ENCODE data around the gene GLI1. TPM values are rescaled to one million over a fixed set of nuclear protein-coding genes. Genes with fewer than 3 reads are reported as not detected.
"Not testable (repeated sequence)": the region's sequence is repeated elsewhere in the genome, so short reads cannot be mapped to it uniquely, and the experiment has no call there.

GLI1 gene
- total RNA-seq, 2 donors from 2014 or later: 1.8 to 1.9 TPM

DNA sequence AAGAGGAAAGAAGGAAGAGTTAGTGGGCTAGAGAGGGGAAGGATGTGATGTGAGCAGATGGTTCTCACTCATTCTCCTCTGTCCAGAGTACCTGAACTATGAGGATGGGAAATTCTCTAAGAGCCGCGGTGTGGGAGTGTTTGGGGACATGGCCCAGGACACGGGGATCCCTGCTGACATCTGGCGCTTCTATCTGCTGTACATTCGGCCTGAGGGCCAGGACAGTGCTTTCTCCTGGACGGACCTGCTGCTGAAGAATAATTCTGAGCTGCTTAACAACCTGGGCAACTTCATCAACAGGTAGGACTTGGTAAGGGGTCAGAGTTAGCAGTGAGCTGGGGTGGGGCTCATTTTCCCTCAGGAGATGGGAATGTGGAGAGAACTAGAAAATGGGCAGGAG, 53.1 kb downstream of the GLI1 start:
- intact Hi-C loops (cut with DNase I, micrococcal nuclease): no loop called here
- no peak for DNase-seq
- ATAC-seq: no peak

- intact Hi-C loops (cut with DNase I, micrococcal nuclease): no loop called here
- DNase-seq: no peak
- ATAC-seq: no peak
These were observed 53.7 kb downstream of the GLI1 start for GRCh38 chr12:57513266-57513665.

DNA sequence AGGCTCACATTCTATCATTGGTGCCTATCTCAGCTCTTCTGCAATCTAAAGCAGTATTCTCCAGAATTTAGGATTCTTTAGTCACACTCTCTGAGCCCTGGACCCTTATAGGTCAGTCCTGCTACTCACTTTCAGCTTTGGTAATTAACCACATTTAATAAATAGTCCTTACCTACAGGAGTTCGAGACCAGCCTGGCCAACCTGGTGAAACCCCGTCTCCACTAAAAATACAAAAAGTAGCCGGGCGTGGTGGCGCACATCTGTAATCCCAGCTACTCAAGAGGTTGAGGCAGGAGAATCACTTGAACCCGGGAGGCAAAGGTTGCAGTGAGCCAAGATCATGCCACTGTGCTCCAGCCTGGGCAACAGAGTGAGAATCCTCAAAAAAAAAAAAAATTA, 54.1 kb downstream of the GLI1 start:
- DNase-seq; intact Hi-C loops (cut with DNase I, micrococcal nuclease); ATAC-seq: not testable (repeated sequence)

DNA sequence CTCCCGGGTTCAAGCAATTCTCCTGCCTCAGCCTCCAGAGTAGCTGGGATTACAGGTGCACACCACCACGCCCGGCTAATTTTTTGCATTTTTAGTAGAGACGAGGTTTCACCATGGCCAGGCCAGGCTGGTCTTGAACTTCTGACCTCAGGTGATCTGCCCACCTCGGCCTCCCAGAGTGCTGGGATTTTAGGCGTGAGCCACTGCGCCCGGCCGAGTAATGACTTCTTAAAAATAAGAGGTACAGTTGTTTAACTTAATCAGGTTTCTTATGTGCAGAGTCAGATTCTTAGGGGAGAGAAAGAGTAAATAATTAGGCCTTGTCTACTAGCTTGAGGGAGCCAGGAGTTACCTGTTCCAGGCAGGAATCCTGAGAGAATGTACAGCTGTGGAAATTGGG, 54.7 kb downstream of the GLI1 start:
- DNase-seq; ATAC-seq; intact Hi-C loops (cut with DNase I, micrococcal nuclease): not testable (repeated sequence)

- ATAC-seq (no peak), DNase-seq (no peak)
- intact Hi-C loops (cut with DNase I, micrococcal nuclease): no loop called here
These were observed 55.3 kb downstream of the GLI1 start for GRCh38 chr12:57514720-57515407.

DNA sequence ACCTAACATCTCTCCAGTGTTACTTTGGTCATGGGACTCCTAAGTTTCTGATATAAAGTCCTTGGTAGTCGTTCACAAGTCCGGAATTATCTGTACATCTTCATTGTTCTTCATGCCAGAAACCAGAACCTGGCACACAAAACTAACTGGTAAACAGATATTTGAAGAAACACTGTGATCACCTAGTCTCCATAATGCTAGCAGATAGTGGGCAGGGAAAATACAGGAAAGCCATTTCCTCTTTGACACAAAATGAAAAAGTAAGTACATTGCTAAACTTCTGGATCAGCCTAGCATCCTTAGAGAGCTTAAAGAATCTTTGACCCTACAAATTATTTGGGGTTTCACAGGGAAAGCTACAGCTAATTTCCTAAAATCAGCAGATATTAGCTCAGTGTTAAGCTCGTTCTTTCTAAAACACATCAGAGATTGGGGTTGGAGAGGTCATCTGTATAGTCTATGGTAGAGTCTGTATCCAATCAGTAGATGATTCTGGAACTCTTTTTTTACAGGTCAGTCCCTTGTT, 55.9 kb downstream of the GLI1 start:
- ATAC-seq (no peak), DNase-seq (no peak)
- intact Hi-C loops (cut with DNase I, micrococcal nuclease): no loop called here

- no peak for ATAC-seq
- DNase-seq: no peak
- intact Hi-C loops (cut with DNase I, micrococcal nuclease): no loop called here
These were observed 56.5 kb downstream of the GLI1 start for GRCh38 chr12:57515934-57516541.

DNA sequence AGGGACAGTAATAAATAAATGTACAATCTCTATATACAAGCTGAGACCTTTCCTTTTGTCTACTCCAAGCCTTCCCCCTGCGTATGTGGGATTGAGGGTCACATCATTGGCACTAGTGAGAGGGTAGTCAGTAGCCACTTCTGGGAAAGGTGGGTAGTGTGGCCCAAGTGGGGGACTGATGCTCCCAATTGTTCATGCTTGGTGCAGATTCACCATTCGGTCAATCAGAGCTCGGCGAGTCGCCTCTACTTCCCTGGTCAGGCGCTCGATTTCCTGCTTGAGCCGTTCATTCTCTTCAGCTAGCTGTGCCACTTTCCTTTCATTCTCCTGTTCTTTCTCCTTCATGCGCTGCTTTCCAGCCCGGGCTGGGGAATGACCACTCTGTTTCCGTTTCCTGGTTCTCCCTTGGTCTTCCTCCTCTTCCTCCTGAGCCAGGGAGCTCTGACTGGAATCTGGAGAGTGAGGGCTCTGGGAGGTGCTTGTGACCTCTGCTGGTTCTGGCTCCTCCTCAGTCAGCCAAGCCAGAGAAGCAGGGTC, 57.1 kb downstream of the GLI1 start:
- intact Hi-C loops (cut with DNase I, micrococcal nuclease): no loop called here
- no peak for ATAC-seq

DNA sequence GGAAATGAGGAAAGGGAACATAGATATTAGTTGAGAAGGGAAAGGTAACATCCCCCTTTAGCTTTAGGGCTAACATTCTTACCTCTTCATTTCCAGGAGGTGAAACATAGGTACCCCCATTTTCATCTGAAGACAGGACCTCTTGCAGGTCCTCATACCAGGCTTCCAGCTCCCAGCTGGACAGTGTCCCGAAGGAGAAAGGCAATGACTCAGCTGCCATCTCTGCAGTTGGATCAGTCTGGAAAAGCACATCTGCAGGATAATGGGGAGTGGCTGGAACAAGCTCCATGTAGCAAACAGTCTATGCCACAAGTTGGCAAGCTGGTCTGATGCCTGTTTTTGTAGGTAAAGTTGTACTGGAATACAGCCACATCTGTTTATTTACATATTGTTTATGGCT, 57.6 kb downstream of the GLI1 start:
- no peak for DNase-seq
- intact Hi-C loops (cut with DNase I, micrococcal nuclease): no loop called here
- no peak for ATAC-seq

More for the DNA sequence above, 57.1 kb downstream of the GLI1 start:
- DNase-seq: no peak

DNA sequence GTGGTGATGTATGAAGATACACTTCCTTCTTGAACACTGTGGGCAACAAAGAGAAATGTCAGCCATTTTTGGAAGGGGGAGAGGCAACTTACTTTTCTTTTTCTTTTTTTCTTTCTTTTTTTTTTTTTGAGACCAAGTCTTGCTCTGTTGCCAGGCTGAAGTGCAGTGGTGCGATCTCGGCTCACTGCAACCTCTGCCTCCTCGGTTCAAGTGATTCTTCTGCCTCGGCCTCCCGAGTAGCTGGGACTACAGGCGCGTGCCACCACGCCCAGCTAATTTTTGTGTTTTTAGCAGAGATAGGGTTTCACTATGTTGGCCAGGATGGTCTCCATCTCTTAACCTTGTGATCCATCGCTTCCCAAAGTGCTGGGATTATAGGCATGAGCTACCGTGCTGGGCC, 58.1 kb downstream of the GLI1 start:
- ATAC-seq; DNase-seq; intact Hi-C loops (cut with DNase I, micrococcal nuclease): not testable (repeated sequence)

DNA sequence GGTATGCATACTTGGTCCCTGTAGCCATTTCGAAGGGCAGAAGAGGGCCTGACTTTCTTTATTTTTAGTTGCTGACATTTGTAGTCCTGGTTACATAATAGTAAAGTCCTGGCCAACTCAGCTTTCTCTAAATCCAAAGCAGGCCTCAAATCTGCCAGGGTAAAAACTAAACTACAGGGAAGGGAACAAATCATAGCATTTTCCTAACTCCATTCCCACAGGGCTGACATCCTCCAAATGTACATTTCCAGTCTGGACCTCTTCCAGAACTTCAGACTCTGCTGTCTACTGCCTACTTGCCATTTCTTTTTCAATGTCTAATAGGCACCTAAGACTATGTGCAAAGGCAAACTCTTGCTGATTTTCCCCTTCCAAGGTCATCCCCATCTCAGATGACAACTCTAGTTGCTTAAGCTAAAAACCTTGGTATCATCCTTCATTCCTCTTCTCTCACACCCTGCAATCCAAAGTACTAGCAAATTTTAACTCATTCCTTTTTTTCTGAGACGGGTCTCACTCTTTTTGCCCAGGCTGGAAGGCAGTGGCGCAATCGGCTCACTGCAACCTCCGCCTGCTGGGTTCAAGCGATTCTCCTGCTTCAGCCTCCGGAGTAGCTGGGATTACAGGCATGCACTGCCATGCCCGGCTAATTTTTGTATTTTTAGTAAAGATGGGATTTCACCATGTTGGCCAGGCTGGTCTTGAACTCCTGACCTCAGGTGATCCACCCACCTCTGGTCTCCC, 58.8 kb downstream of the GLI1 start:
- DNase-seq (no peak), ATAC-seq (no peak)
- intact Hi-C loops (cut with DNase I, micrococcal nuclease): no loop called here

DNA sequence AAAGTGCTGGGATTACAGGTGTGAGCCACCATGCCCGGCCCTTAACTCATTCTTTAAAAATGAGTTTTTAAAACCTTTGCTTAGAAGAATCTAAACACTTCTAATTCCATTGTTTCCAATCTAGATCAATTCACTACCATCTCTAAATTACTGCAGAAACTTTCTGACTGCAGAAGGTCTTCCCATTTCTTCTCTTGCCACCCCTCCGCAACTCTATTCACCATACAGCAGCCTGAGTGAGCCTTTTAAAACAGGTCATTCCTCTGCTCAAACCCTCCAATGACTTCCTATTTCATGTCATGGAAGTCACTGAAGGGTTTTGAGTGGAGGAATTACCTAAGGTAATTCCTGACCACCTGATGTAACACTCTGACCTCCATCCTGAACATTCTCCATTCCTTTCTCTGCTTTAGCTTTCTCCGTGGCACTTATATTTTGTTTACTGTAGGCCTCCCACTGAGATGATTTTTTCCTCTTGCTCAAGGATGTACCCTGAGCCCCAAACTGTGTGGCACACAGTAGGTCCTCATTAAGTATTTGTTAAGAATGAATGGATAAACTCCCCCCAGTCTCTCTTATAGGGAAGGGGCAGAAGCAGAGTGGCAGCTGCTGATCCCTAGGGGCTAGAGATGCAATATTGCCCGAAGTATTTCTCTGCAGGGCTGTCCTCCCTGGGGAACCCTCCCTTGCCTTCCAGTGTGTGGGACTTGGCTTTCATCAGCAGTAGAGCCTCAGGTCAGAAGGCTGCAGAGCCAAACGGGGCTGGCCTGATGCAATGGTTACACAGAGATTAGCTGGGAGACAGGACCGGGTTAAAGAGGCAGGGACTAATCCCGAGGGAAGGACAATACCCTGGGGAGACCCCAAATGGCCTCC, 59.6 kb downstream of the GLI1 start:
- intact Hi-C loops (cut with DNase I, micrococcal nuclease): no loop called here
- peak in 1 of 2 donors; percentile 28 for DNase-seq
- no peak for ATAC-seq

DNA sequence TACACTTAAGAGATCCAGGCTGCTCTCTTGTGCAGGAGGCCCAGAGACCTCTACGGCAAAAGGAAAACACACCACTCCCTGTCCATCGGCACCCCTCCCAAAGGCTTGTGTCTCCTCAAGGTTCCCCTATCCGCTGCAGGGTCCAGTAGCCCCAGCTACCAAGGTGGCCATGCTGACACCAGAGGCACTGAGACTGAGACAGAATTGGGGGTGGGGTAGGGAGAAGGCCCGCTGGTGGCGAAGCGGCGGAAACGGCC, 60.1 kb downstream of the GLI1 start:
- no peak for ATAC-seq
- intact Hi-C loops (cut with DNase I, micrococcal nuclease): no loop called here

DNA sequence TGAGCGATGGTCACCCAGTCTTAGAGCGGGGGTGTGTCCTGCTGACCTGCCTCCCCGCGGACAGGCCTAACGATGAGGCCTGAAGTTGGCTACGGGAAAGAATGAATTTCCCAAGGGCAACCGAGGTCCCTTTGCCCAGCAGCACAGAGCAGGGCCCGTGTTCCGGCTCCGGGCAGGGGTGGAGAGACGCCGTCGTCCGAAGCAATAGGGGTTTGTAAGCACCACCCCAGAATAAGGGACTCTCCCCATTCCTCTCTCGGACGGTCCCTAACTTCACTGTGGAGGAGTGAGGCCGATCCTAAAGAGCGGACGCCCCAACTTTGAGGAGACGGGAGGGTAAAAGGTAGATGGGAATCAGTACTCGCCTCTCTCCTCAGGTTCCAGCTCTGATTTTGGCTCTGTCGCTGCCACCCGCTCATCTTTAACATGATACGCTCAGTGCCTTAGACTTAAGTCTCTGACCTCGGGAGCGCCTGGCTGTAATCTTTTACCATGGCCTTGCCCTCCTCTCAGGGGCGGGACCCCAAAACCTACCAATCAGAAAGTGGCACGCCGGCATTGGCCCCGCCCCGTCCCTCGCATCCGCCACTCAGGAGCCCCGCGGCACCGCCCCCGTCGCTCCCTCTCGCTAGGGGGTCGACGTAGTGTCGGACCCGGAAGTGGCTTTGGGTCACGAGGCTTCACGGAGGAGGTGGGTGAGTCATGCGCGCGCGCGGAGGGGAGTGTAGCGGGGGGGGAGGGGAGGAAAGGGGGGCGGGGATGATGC, 60.7 kb downstream of the GLI1 start, which contains the start of gene DDIT3:
Gene DDIT3 (minus strand): TSS at position 462 of the 766 bp plus-strand sequence. CDS start 3,108 bp downstream, outside the sequence.
- intact Hi-C loops (cut with DNase I, micrococcal nuclease): no loop called here
- ATAC-seq (peak; percentile 77), DNase-seq (peak; percentile 100)

More for the DNA sequence above, 60.1 kb downstream of the GLI1 start:
- DNase-seq: no peak

DNA sequence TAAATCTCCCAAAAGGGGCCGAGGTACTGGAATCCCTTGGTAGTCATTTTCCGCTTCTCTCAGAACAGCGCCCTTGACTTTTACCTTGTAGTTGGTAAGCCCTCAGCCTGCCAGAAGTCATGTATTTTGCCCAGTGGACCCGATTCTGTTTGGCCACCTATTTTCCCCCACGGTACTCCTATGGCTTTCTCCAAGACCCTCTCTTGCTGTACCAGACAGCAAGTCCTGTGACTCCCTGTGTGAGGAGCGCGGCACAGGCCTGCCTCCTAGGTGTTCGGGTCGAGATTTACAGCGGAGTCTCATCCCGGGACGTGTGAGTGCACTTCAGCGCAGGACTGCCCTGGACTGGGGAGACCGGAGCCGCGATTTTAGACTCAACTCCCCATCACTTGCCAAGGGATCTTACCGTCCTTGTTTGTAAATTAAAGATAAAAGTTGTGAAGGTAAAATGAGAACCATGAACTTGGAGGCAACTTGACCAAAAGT, 62.0 kb downstream of the GLI1 start:
- ATAC-seq: no peak
- intact Hi-C loops (cut with DNase I, micrococcal nuclease): no loop called here
- peak; percentile 56 to 78 for DNase-seq

All from left colon (tissue), 2 donors.